Fibroblast of lung (primary cell): ENCODE data around the gene LRRC52.

ENCODE experiments used
- CTCF ChIP-seq, 2 donors: IDR thresholded peaks in 1 of 2; conservative IDR thresholded peaks in 1 of 2; 1 replicate in 1 of 2; 2 replicates in 1 of 2; pipeline ENCODE4 v1.5.1; 2011 to 2012; ENCODE audit warnings: low read length in 2 of 2, control low read depth in 1 of 2, inconsistent platforms in 1 of 2, low read depth in 1 of 2, mild to moderate bottlenecking in 1 of 2
- EZH2 ChIP-seq: IDR thresholded peaks from 2 replicates; pipeline ENCODE4 v1.5.1; 2012; ENCODE audit warnings: low read length, control low read depth, mild to moderate bottlenecking; ENCODE audit errors: missing control alignments

GRCh38 chr1:165597883-165598675 is 54.3 kb downstream of the LRRC52 start:
- TF ChIP-seq CTCF (conservative IDR thresholded peaks at IDR 0.05 in 1 of 2, IDR thresholded peaks at IDR 0.05 in 1 of 2; ENCODE audit: low read depth in 1 of 2, low read length in 2 of 2), result no peak
- TF ChIP-seq EZH2, result no peak
